Measurements from ENCODE around the gene CDC42BPB.
"Not testable (repeated sequence)": the region's sequence is repeated elsewhere in the genome, so short reads cannot be mapped to it uniquely, and the experiment has no call there.

Gene CDC42BPB

DNA sequence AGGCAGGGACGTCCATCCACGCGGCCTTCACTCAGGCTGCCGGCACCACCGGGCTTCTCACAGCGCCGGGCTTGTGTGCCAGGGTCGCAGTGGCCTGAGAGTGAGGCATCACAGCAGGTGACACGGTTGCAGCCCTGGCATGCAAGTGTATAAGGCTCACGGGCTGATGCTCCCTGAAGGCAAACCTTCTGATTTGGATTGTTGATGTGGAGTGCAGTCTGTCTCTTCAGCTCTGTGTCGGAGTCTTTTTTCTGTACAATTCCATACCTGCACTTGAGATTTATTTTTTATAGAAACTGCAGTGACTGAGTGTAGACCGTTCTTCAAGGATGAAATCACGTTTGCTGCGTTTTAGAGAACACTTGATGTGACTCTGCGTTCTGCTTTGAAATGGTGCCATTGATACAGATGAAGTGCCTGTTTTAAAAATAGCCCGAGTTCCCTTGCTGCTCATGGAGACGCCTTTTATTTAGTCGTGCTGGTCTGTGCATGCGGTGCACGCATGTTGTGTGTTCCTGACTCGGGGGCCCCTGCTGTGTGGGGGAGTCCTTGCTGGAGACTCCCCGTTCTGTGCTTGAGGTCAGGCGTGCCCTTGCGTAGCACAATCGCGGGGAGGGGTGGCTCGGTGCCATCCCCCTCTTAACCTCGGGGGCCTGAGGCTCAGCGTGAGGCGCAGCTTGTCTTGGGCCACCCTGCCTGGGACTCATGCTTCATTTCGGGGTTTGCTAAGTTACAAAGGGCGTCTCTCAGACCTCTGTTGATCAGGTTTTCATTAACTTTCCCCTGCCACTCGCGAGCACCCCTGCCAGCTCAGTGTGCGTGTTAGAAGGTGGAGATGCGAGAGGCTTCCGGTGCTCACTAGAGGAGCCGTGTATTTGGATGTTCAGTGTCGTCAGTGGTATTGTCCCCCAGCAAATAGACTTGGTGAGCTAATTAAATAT is 156.4 kb downstream of the CDC42BPB start:
- POLR2A ChIA-PET: no interaction called here
- TF ChIP-seq SP1 (IDR thresholded peaks at IDR 0.05) (no peak), L3MBTL2 (conservative IDR thresholded peaks at IDR 0.05) (no peak), CTBP1 (IDR thresholded peaks at IDR 0.05; ENCODE audit: borderline replicate concordance) (no peak), FOXA1 (IDR thresholded peaks at IDR 0.05) (no peak), HDGF (IDR thresholded peaks at IDR 0.05; ENCODE audit: borderline replicate concordance) (no peak), ZNF384 (IDR thresholded peaks at IDR 0.05) (no peak), ARNT (IDR thresholded peaks at IDR 0.05) (no peak), NFRKB (IDR thresholded peaks at IDR 0.05) (no peak), FOXK2 (IDR thresholded peaks at IDR 0.05) (no peak), TARDBP (IDR thresholded peaks at IDR 0.05) (no peak), BHLHE40 (IDR thresholded peaks at IDR 0.05; ENCODE audit: borderline replicate concordance) (no peak), SUZ12 (IDR thresholded peaks at IDR 0.05) (no peak), ELF4 (IDR thresholded peaks at IDR 0.05) (no peak), FOXM1 (IDR thresholded peaks at IDR 0.05; ENCODE audit: borderline replicate concordance) (no peak)
- DNase-seq (ENCODE audit: extremely low spot score): no peak
- CTCF ChIA-PET: no interaction called here

DNA sequence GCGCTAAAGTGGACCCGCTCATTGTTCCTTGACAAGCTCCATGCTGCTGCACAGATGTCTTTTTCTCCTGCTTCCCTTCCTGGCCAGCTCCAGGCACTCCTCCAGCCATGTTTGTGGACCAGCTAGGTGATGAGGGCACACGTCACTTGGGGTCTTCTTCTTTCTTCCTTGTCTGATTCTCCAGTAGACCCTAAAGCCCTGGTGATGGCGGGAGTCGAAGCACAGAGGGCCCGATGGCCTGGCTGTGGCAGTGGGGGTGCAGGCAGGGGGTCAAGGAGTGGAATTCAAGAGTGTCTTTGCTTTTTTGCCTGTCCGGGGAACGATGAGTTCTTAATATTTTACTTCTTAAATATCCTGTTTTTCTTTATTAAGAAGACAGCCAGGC is 157.8 kb downstream of the CDC42BPB start:
- CTCF ChIA-PET: no interaction called here
- DNase-seq (ENCODE audit: extremely low spot score): no peak
- TF ChIP-seq NFRKB (IDR thresholded peaks at IDR 0.05): no peak
- TF ChIP-seq FOXA1 (IDR thresholded peaks at IDR 0.05): no peak
- TF ChIP-seq BHLHE40 (IDR thresholded peaks at IDR 0.05; ENCODE audit: borderline replicate concordance): no peak
- TF ChIP-seq L3MBTL2 (conservative IDR thresholded peaks at IDR 0.05): no peak
- no peak for TF ChIP-seq CTBP1 (IDR thresholded peaks at IDR 0.05; ENCODE audit: borderline replicate concordance)
- TF ChIP-seq HDGF (IDR thresholded peaks at IDR 0.05; ENCODE audit: borderline replicate concordance): no peak
- TF ChIP-seq, protein P1, sequence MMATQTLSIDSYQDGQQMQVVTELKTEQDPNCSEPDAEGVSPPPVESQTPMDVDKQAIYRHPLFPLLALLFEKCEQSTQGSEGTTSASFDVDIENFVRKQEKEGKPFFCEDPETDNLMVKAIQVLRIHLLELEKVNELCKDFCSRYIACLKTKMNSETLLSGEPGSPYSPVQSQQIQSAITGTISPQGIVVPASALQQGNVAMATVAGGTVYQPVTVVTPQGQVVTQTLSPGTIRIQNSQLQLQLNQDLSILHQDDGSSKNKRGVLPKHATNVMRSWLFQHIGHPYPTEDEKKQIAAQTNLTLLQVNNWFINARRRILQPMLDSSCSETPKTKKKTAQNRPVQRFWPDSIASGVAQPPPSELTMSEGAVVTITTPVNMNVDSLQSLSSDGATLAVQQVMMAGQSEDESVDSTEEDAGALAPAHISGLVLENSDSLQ (IDR thresholded peaks at IDR 0.05): no peak
- no peak for TF ChIP-seq FOXK2 (IDR thresholded peaks at IDR 0.05)
- no peak for TF ChIP-seq ARNT (IDR thresholded peaks at IDR 0.05)
- TF ChIP-seq SUZ12 (IDR thresholded peaks at IDR 0.05): no peak
- no peak for TF ChIP-seq TARDBP (IDR thresholded peaks at IDR 0.05)
- no peak for TF ChIP-seq SP1 (IDR thresholded peaks at IDR 0.05)
- TF ChIP-seq ELF4 (IDR thresholded peaks at IDR 0.05): no peak
- no peak for TF ChIP-seq ZNF384 (IDR thresholded peaks at IDR 0.05)
- no peak for TF ChIP-seq LEF1 (IDR thresholded peaks at IDR 0.05; ENCODE audit: borderline replicate concordance)
- TF ChIP-seq FOXM1 (IDR thresholded peaks at IDR 0.05; ENCODE audit: borderline replicate concordance): no peak
- POLR2A ChIA-PET: no interaction called here

DNA sequence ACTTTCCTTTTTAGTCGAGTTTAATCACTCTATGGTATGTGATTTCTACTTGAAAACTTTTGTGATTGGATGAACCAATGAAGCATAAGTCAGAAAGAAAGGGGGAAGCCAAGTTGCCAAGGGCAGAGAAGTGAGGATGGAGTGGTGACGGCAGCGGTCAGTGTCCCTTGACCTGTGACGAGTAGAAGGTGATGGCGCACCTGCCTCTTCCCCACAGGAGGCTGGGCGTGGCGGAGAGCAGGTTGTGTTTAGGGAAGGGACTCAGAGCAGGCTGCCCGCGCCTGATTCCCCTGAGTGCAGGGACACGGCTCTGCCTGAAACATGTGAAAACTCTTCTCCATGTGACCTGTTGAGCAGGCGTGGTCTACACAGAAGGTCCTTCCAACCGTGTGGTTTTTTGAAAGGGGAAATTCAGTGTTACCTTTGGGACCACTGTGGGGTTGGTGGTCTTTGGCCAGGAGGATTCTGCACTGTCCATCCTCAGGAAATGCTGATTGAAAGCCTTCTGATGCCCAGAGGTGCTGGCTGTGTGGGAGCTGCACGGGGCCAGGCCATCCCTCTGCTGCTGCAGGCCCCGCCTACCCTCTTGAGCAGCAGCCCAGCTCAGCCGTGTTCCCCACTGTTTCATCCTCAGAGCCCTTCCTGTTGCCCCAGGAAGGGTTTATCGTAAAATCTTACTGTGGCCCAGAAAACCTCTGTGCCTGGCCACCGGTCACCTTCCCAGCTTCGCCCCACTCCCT is 158.4 kb downstream of the CDC42BPB start:
- no peak for DNase-seq (ENCODE audit: extremely low spot score)
- POLR2A ChIA-PET: no interaction called here
- CTCF ChIA-PET: no interaction called here
- TF ChIP-seq FOXM1 (IDR thresholded peaks at IDR 0.05; ENCODE audit: borderline replicate concordance) (no peak), HDGF (IDR thresholded peaks at IDR 0.05; ENCODE audit: borderline replicate concordance) (no peak), LEF1 (IDR thresholded peaks at IDR 0.05; ENCODE audit: borderline replicate concordance) (no peak), ELF4 (IDR thresholded peaks at IDR 0.05) (no peak), TARDBP (IDR thresholded peaks at IDR 0.05) (no peak), ZNF384 (IDR thresholded peaks at IDR 0.05) (no peak)
- TF ChIP-seq, protein P1 (IDR thresholded peaks at IDR 0.05): no peak

- TF ChIP-seq FOXK2 (IDR thresholded peaks at IDR 0.05) (no peak), ELF4 (IDR thresholded peaks at IDR 0.05) (no peak), L3MBTL2 (conservative IDR thresholded peaks at IDR 0.05) (no peak), CTBP1 (IDR thresholded peaks at IDR 0.05; ENCODE audit: borderline replicate concordance) (no peak)
- no peak for DNase-seq (ENCODE audit: extremely low spot score)
- ChIA-PET CTCF (no interaction called here), POLR2A (no interaction called here)
These were observed 159.1 kb downstream of the CDC42BPB start for GRCh38 chr14:102898298-102898697.

GRCh38 chr14:102897299-102898027 is 159.9 kb downstream of the CDC42BPB start:
- ChIA-PET CTCF (no interaction called here), POLR2A (no interaction called here)
- TF ChIP-seq NFRKB (IDR thresholded peaks at IDR 0.05): no peak
- no peak for TF ChIP-seq FOXA1 (IDR thresholded peaks at IDR 0.05)
- no peak for DNase-seq (ENCODE audit: extremely low spot score)

DNA sequence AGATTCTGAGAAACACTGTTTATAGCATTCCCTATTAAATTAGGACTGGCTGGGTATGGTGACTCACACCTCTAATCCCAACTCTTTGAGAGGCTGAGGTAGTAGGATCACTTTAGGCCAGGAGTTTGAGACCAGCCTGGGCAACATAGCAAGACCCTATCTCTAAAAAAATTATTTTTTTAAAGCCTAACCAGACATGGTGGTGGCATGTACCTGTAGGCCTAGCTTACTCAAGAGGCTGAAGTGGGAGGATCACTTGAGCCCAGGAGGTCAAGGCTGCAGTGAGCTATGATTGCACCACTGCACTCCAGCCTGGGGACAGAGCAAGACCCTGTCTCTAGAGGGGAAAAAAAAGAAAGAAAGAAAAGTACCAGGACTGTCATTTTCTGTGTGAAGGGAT is 160.6 kb downstream of the CDC42BPB start:
- DNase-seq (ENCODE audit: extremely low spot score); CTCF ChIA-PET; POLR2A ChIA-PET: not testable (repeated sequence)

GRCh38 chr14:102893452-102893851 is 163.9 kb downstream of the CDC42BPB start:
- POLR2A ChIA-PET: no interaction called here
- DNase-seq (ENCODE audit: extremely low spot score): no peak
- CTCF ChIA-PET: no interaction called here
- TF ChIP-seq SUZ12 (IDR thresholded peaks at IDR 0.05): no peak
- TF ChIP-seq FOXK2 (IDR thresholded peaks at IDR 0.05): no peak
- no peak for TF ChIP-seq BHLHE40 (IDR thresholded peaks at IDR 0.05; ENCODE audit: borderline replicate concordance)
- TF ChIP-seq ARNT (IDR thresholded peaks at IDR 0.05): no peak
- no peak for TF ChIP-seq ELF4 (IDR thresholded peaks at IDR 0.05)
- no peak for TF ChIP-seq NFRKB (IDR thresholded peaks at IDR 0.05)
- TF ChIP-seq HDGF (IDR thresholded peaks at IDR 0.05; ENCODE audit: borderline replicate concordance): no peak
- no peak for TF ChIP-seq L3MBTL2 (conservative IDR thresholded peaks at IDR 0.05)
- TF ChIP-seq, protein P1 (IDR thresholded peaks at IDR 0.05): no peak
- no peak for TF ChIP-seq FOXA1 (IDR thresholded peaks at IDR 0.05)
- TF ChIP-seq SP1 (IDR thresholded peaks at IDR 0.05): no peak
